HEK293 (cell line): Measurements from ENCODE around the gene CENPP.

Experiments
- CTCF ChIA-PET: fragments of 350-600 bp; formaldehyde crosslinking; extraction: SDS; loops from one replicate; lab custom pipeline; 2021; ENCODE audit warnings: antibody characterized with exemption; lab: Yijun Ruan, JAX
- POLR2A ChIA-PET: fragments of 300-600 bp; formaldehyde crosslinking; extraction: SDS; loops from one replicate; lab custom pipeline; 2020; ENCODE audit warnings: antibody characterized with exemption, inconsistent platforms; lab: Yijun Ruan, JAX
- H3K27ac ChIP-seq: fragments of 200-500 bp; sonication (Bioruptor generic); 2 replicates; pipeline ENCODE4 v1.5.1; 2014; ENCODE audit warnings: low read depth, low read length, control low read depth, inconsistent platforms; ENCODE audit errors: extremely low read depth
- H3K36me3 ChIP-seq, 2 experiments: fragments of 200-500 bp in 1 of 2; sonication (Bioruptor generic) in 1 of 2; 1 replicate in 1 of 2; 2 replicates in 1 of 2; pipeline ENCODE4 v1.5.1; 2014 to 2017; ENCODE audit warnings: inconsistent platforms in 2 of 2, low read length in 2 of 2; ENCODE audit not compliant: control insufficient read depth in 2 of 2, insufficient read depth in 1 of 2
- H3K4me1 ChIP-seq: fragments of 200-500 bp; sonication (Bioruptor generic); 2 replicates; pipeline ENCODE4 v1.5.1; 2014; ENCODE audit warnings: mild to moderate bottlenecking, low read length, inconsistent platforms; ENCODE audit not compliant: control insufficient read depth, insufficient read depth
- H3K4me3 ChIP-seq: 2 replicates; pipeline ENCODE4 v1.5.1; 2011; ENCODE audit warnings: low read depth, mild to moderate bottlenecking, control low read depth, low read length, moderate library complexity
- H3K9me3 ChIP-seq: fragments of 200-500 bp; sonication (Bioruptor generic); 2 replicates; pipeline ENCODE4 v1.5.1; 2014; ENCODE audit warnings: low read depth, low read length, inconsistent platforms; ENCODE audit not compliant: control insufficient read depth, insufficient read depth
- ATF2 ChIP-seq: fragments of 450-650 bp; formaldehyde crosslinking; IDR thresholded peaks from 2 replicates; pipeline ENCODE4 v1.5.1; 2016; ENCODE audit warnings: missing biosample characterization, missing genetic modification characterization, low read depth
- IKZF3 ChIP-seq: fragments of 450-650 bp; IDR thresholded peaks from 2 replicates; pipeline ENCODE4 v1.5.0; 2018; ENCODE audit warnings: missing biosample characterization, mild to moderate bottlenecking, missing genetic modification characterization, moderate library complexity
- KLF1 ChIP-seq: fragments of 450-650 bp; formaldehyde crosslinking; IDR thresholded peaks from 2 replicates; pipeline ENCODE4 v1.5.1; 2016; ENCODE audit warnings: missing biosample characterization, missing genetic modification characterization
- KLF16 ChIP-seq: fragments of 450-650 bp; formaldehyde crosslinking; IDR thresholded peaks from 2 replicates; pipeline ENCODE4 v1.5.1; 2017; ENCODE audit warnings: missing biosample characterization, missing genetic modification characterization
- OVOL3 ChIP-seq: fragments of 450-650 bp; formaldehyde crosslinking; IDR thresholded peaks from 2 replicates; pipeline ENCODE4 v1.5.1; 2016; ENCODE audit warnings: missing biosample characterization, missing genetic modification characterization
- REPIN1 ChIP-seq: fragments of 450-650 bp; formaldehyde crosslinking; IDR thresholded peaks from 2 replicates; pipeline ENCODE4 v1.5.1; 2017; ENCODE audit warnings: missing biosample characterization, missing genetic modification characterization, low read depth
- SCRT1 ChIP-seq: fragments of 450-650 bp; formaldehyde crosslinking; IDR thresholded peaks from 2 replicates; pipeline ENCODE4 v1.5.1; 2016; ENCODE audit warnings: missing biosample characterization, missing genetic modification characterization, borderline replicate concordance
- SCRT2 ChIP-seq: fragments of 450-650 bp; formaldehyde crosslinking; IDR thresholded peaks from 2 replicates; pipeline ENCODE4 v1.5.1; 2016; ENCODE audit warnings: missing biosample characterization, missing genetic modification characterization
- SETDB1 ChIP-seq: IDR thresholded peaks from one replicate; pipeline ENCODE4 v1.6.1; 2017; ENCODE audit warnings: mild to moderate bottlenecking, low read length, moderate library complexity, mixed read lengths; ENCODE audit not compliant: insufficient read length
- ZBTB26 ChIP-seq: fragments of 450-650 bp; formaldehyde crosslinking; optimal IDR thresholded peaks from 2 replicates; pipeline ENCODE3; 2016; ENCODE audit warnings: missing biosample characterization, mild to moderate bottlenecking, missing genetic modification characterization
- ZFP3 ChIP-seq: fragments of 450-650 bp; formaldehyde crosslinking; IDR thresholded peaks from 2 replicates; pipeline ENCODE4 v1.5.1; 2016; ENCODE audit warnings: low read depth, missing biosample characterization, missing genetic modification characterization
- ZIC2 ChIP-seq: fragments of 450-650 bp; formaldehyde crosslinking; IDR thresholded peaks from 2 replicates; pipeline ENCODE4 v1.5.1; 2016; ENCODE audit warnings: missing biosample characterization, missing genetic modification characterization
- ZNF121 ChIP-seq: fragments of 450-650 bp; formaldehyde crosslinking; IDR thresholded peaks from 2 replicates; pipeline ENCODE4 v1.5.1; 2016; ENCODE audit warnings: missing biosample characterization, missing genetic modification characterization
- ZNF202 ChIP-seq: fragments of 450-650 bp; formaldehyde crosslinking; IDR thresholded peaks from 2 replicates; pipeline ENCODE4 v1.5.1; 2016; ENCODE audit warnings: missing biosample characterization, missing genetic modification characterization, borderline replicate concordance
- ZNF37A ChIP-seq: fragments of 450-650 bp; IDR thresholded peaks from 2 replicates; pipeline ENCODE4 v1.5.1; 2018; ENCODE audit warnings: missing biosample characterization, missing genetic modification characterization
- ZNF449 ChIP-seq: fragments of 450-650 bp; formaldehyde crosslinking; IDR thresholded peaks from 2 replicates; pipeline ENCODE4 v1.5.1; 2017; ENCODE audit warnings: missing biosample characterization, mild to moderate bottlenecking, missing genetic modification characterization, moderate library complexity
- ZNF521 ChIP-seq: fragments of 450-650 bp; formaldehyde crosslinking; IDR thresholded peaks from 2 replicates; pipeline ENCODE4 v1.5.1; 2017; ENCODE audit warnings: missing biosample characterization, mild to moderate bottlenecking, missing genetic modification characterization
- ZNF555 ChIP-seq: fragments of 450-650 bp; formaldehyde crosslinking; conservative IDR thresholded peaks from 2 replicates; pipeline ENCODE4 v1.5.1; 2017; ENCODE audit warnings: missing biosample characterization, mild to moderate bottlenecking, missing genetic modification characterization, inconsistent platforms
- ZNF658 ChIP-seq: fragments of 450-650 bp; formaldehyde crosslinking; IDR thresholded peaks from 2 replicates; pipeline ENCODE4; 2016; ENCODE audit warnings: missing biosample characterization, missing genetic modification characterization
- ZNF776 ChIP-seq: fragments of 450-650 bp; formaldehyde crosslinking; IDR thresholded peaks from 2 replicates; pipeline ENCODE4 v1.5.0; 2017; ENCODE audit warnings: missing biosample characterization, missing genetic modification characterization, borderline replicate concordance
- ZNF843 ChIP-seq: fragments of 450-650 bp; formaldehyde crosslinking; IDR thresholded peaks from 2 replicates; pipeline ENCODE4 v1.5.1; 2016; ENCODE audit warnings: missing biosample characterization, missing genetic modification characterization
- TF ChIP-seq, protein P1 (sequence below): fragments of 450-650 bp; formaldehyde crosslinking; IDR thresholded peaks from 2 replicates; pipeline ENCODE4 v1.5.1; 2016; ENCODE audit warnings: missing biosample characterization, missing genetic modification characterization
- TF ChIP-seq, protein P2 (sequence below): fragments of 450-650 bp; formaldehyde crosslinking; IDR thresholded peaks from 2 replicates; pipeline ENCODE4 v1.5.1; 2016; ENCODE audit warnings: missing biosample characterization, missing genetic modification characterization
- TF ChIP-seq, protein P3 (sequence below): fragments of 450-650 bp; formaldehyde crosslinking; IDR thresholded peaks from 2 replicates; pipeline ENCODE4 v1.5.1; 2017; ENCODE audit warnings: missing biosample characterization, missing genetic modification characterization
- TF ChIP-seq, protein P4 (sequence below): fragments of 450-650 bp; formaldehyde crosslinking; IDR thresholded peaks from 2 replicates; pipeline ENCODE4 v1.5.1; 2016; ENCODE audit warnings: missing biosample characterization, missing genetic modification characterization

The CENPP gene

DNA sequence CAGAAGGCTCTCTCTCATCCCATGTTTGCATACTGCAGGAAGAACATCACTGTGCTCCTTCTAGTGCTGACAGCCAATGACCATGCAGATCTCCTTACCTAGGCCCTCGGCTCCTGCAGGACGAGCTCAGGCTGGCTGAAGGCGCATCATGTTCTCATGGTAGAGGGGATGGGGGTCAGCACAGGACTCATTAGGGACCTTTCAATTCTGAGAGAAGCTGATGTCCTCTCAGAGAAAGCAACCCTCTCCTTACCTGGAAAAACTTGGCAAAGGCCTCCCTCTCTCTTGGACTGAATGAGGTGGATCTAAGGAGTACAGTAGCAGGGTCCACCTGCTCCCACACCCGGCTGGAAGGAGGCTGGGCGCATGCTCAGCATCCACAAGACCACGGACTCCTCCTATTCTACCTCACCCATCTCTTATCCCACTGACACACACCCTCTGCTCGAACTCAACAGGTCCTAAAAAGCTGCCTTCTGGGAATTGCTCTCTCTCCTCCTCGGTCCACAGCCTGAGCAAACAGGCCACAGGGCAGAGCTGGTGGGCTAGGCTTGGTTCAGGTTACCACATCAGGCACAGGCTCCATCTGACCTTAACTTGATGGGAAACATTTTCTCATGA lies 341.3 kb downstream of the CENPP start:
- TF ChIP-seq ZBTB26 (tag by site-specific recombination) (no peak), ZNF658 (tag by site-specific recombination) (no peak), REPIN1 (tag by site-specific recombination) (no peak), ATF2 (tag by site-specific recombination) (no peak), ZFP3 (tag by site-specific recombination) (no peak), ZIC2 (no peak), ZNF37A (tag by site-specific recombination) (no peak), ZNF843 (no peak), SETDB1 (no peak), SCRT2 (peak; percentile 88), OVOL3 (tag by site-specific recombination) (no peak), ZNF555 (tag by site-specific recombination) (no peak), ZNF202 (no peak), IKZF3 (tag by site-specific recombination) (no peak), KLF1 (tag by site-specific recombination) (peak; percentile 57; the same call in 1 of the 2 replicates), SCRT1 (peak; percentile 56; the same call in 1 of the 2 replicates), ZNF776 (tag by site-specific recombination) (no peak), ZNF449 (no peak), KLF16 (tag by site-specific recombination) (no peak), ZNF521 (tag by site-specific recombination) (no peak), ZNF121 (no peak)
- TF ChIP-seq, protein P1, sequence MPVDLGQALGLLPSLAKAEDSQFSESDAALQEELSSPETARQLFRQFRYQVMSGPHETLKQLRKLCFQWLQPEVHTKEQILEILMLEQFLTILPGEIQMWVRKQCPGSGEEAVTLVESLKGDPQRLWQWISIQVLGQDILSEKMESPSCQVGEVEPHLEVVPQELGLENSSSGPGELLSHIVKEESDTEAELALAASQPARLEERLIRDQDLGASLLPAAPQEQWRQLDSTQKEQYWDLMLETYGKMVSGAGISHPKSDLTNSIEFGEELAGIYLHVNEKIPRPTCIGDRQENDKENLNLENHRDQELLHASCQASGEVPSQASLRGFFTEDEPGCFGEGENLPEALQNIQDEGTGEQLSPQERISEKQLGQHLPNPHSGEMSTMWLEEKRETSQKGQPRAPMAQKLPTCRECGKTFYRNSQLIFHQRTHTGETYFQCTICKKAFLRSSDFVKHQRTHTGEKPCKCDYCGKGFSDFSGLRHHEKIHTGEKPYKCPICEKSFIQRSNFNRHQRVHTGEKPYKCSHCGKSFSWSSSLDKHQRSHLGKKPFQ (tag by site-specific recombination): no peak
- TF ChIP-seq, protein P2, sequence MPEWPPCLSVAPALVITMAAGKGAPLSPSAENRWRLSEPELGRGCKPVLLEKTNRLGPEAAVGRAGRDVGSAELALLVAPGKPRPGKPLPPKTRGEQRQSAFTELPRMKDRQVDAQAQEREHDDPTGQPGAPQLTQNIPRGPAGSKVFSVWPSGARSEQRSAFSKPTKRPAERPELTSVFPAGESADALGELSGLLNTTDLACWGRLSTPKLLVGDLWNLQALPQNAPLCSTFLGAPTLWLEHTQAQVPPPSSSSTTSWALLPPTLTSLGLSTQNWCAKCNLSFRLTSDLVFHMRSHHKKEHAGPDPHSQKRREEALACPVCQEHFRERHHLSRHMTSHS: no peak
- TF ChIP-seq, protein P3, sequence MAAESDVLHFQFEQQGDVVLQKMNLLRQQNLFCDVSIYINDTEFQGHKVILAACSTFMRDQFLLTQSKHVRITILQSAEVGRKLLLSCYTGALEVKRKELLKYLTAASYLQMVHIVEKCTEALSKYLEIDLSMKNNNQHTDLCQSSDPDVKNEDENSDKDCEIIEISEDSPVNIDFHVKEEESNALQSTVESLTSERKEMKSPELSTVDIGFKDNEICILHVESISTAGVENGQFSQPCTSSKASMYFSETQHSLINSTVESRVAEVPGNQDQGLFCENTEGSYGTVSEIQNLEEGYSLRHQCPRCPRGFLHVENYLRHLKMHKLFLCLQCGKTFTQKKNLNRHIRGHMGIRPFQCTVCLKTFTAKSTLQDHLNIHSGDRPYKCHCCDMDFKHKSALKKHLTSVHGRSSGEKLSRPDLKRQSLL (tag by site-specific recombination): no peak
- TF ChIP-seq, protein P4, sequence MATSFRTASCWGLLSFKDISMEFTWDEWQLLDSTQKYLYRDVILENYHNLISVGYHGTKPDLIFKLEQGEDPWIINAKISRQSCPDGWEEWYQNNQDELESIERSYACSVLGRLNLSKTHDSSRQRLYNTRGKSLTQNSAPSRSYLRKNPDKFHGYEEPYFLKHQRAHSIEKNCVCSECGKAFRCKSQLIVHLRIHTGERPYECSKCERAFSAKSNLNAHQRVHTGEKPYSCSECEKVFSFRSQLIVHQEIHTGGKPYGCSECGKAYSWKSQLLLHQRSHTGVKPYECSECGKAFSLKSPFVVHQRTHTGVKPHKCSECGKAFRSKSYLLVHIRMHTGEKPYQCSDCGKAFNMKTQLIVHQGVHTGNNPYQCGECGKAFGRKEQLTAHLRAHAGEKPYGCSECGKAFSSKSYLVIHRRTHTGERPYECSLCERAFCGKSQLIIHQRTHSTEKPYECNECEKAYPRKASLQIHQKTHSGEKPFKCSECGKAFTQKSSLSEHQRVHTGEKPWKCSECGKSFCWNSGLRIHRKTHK (tag by site-specific recombination): no peak
- ChIA-PET CTCF (interaction anchor here (1.2 kb wide), 1 partner anchor 124 kb away, joined by 3 read pairs; no protein-coding TSS in a partner anchor), POLR2A (no interaction called here)
- Histone ChIP-seq H3K4me1 (peaks cover 3% of the 10 kb centered on the region; the same call in 1 of the 2 replicates), H3K4me3 (no peak overlapping the region), H3K9me3 (no peaks in the 10 kb centered on the region), H3K27ac (no peak overlapping the region), H3K36me3 (peaks cover 0 to 35% of the 10 kb centered on the region in 2 experiments; a peak in 1 of 3 replicates)
